Middle frontal gyrus (tissue), 1 donor: ENCODE measurements around the gene SEC24B.
"Not testable (repeated sequence)": the region's sequence is repeated elsewhere in the genome, so short reads cannot be mapped to it uniquely, and the experiment has no call there.

Experiments used
- DNase-seq: peaks from one replicate; pipeline ENCODE4 v3.0.0-alpha.2; 2015; ENCODE audit warnings: low spot score; ENCODE audit errors: extremely low spot score

Gene SEC24B

GRCh38 chr4:109499513-109499912, 65.9 kb downstream of the SEC24B start:
- DNase-seq = no peak

GRCh38 chr4:109506890-109507289, 73.3 kb downstream of the SEC24B start:
- no peak for DNase-seq

DNA sequence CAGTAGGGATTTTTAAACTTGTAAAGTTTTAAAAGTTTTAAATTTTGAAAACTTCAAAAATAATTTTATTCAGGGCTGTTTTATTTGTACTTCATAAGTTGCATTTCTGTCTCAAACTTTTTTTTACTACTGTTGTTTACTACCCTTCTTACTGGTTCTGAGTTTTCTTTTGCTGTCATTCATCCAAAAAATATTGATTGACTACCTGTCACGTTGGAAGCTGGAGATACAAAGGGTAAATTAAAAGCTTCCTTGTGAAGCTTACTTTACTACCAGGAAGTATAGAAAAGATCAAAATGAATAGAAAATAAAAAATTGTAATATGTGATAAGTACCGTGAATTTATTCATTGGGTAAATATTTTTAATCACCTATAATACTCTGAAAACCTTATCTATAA, 77.1 kb downstream of the SEC24B start:
- no peak for DNase-seq

DNA sequence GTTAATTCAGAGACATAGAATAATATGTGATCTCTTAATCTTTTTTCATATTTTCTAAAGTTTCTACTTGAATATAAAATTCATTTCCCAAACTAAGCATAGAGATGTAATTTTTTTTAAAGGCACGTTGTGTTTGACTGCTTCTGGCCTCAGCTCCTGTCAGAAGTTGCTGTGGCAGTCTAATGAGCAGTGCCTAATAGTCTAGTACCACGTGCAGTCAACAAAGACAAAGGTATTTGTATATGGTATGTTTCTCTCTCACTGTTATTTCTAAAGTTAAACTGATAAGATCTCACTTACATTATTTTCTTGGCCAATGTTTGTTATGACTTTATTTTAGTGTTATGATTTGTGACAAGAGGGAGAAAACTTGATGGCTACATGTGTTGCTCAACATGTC, 77.8 kb downstream of the SEC24B start:
- no peak for DNase-seq

GRCh38 chr4:109513368-109513767, 79.8 kb downstream of the SEC24B start:
- DNase-seq = not testable (repeated sequence)

DNA sequence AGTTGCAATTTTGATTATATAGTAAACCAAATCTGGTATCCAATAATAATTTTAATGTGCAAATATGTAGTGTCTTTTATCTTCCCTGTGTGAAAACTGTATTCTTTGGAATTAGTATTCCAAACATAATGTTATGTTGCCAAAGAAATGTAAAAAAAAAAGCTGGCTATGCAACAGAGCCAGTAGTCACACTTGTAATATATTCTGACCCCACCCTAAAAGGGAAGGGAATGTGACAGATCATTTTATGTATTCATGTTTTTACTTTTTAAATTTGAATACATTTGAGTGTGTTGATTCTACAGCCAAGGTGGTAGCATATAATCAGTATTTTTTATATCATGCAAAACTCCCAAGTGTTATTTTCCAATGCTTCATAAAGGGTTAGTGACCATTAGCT, 98.6 kb downstream of the SEC24B start:
- no peak for DNase-seq

DNA sequence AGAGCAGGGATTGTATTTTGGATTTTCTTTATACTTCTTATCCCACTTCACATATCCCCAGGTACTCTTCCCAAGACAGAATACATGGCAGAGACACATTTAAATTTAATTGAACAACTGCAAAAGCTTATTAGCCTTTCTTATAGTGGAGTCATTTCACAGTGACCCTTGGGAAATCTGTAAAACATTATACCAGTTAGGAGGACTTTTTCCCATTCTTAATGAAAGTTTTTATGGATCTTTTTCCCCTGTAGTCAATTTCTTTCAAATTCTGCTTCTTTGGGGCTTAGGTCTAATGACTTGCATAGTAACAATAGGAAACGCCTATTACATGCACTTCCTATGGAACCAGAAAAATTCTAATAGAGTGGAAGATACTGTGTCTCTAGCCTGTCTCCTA, 111.8 kb downstream of the SEC24B start:
- no peak for DNase-seq

- DNase-seq = no peak
These were observed 113.8 kb downstream of the SEC24B start for GRCh38 chr4:109547394-109547793.

DNA sequence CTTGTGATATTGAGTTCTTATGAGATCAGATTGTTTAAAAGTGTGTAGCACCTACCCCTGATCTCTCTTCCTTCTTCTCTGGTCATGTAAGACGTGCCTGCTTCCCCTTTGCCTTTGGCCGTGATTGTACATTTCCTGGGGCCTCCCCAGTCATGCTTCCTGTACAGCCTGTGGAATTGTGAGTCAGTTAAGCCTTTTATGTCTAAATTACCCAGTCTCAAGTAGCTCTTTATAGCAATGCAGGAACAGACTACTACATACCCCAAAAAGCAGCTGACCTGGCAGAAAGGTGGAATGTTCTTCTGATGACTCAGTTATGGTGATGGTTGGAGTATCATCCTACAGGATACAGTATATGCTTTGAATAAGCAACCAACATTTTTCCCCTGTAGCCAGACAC, 115.0 kb downstream of the SEC24B start:
- no peak for DNase-seq

- DNase-seq = no peak
These were observed 118.6 kb downstream of the SEC24B start for GRCh38 chr4:109552237-109552636.

- DNase-seq = no peak
These were observed 119.5 kb downstream of the SEC24B start for GRCh38 chr4:109553130-109553529.

DNA sequence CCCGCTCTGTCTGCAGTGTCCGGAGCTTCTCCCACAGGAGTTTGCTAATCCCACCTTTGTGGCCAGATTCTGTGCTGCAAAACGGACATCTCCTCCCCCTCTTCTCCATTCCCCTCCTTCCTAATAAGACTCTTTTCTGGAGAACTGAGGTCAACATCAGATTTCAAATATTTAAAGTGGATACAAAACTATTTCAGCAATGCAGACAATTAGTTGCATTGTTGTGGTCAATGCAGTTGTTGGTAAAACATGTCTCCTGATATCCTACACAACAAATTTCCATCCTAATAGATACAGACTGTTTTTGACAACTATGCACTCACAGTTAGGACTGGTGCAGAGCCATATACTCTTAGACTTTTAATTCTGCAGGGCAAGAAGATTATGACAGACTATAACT, 121.4 kb downstream of the SEC24B start:
- DNase-seq = no peak

- no peak for DNase-seq
These were observed 123.8 kb downstream of the SEC24B start for GRCh38 chr4:109557433-109557832.

DNA sequence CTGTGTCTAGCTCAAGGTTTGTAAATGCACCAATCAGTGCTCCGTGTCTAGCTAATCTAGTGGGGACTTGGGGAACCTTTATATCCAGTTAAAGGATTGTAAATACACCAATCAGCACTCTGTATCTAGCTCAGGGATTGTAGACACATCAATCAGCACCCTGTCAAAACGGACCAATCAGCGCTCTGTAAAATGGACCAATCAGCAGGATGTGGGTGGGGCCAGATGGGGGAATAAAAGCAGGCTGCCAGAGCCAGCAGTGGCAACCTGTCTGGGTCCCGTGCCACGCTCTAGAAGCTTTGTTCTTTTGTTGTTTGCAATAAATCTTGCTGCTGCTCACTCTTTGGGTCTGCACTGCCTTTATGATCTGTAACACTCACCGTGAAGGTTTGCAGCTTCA, 124.5 kb downstream of the SEC24B start:
- DNase-seq = not testable (repeated sequence)

DNA sequence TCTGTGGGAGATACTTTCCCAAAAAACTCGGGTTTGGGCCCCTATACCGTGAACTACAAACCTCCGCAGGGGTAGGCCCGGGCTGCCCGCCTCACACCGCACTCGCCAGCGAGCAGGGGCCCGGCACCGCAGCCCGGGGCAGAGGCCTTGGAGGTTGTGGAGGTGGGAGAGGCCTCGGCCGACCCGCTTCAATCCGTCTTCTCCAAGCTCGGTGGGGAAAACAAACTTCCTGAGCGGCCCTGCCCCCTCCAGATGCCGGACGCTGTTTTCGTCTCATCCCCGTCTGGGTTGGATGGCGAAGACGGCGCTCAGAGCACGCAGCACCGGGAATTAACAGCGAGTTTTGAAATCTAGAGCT, 126.0 kb downstream of the SEC24B start:
- DNase-seq = no peak

DNA sequence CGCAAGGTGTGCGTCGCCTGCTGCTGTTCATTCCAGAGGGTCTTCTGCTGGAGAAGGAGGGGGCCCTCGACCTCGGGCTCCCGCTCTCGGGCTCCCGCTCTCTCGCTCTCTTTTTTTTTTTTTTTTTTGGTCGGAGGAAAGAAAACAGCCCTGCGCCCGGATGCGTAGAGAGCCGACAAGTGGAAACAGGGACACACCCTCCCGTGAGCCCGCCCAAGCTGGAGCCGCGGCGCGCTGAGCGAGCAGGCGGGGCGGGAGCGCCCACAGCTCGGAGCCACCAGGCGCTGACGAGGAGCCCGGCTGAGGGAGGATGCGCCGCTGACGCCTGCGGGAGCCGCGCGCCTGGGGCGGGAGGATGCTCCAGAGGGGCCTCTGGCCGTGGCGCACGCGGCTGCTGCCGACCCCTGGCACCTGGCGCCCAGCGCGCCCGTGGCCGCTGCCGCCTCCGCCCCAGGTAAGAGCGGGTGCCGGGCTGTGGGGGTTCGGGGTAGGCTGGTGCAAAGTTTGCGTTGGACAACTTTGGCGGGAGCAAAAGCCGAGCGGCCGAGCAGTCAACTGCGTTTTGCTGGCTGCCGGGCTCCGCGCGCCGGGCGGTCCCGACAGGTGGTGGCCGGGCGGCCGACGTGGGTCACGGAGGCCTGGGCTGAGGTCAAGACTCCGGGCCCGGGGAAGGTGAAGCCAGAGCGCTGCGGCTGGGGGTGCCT, 126.5 kb downstream of the SEC24B start, which contains the start of gene MCUB:
Gene MCUB, plus strand, starts transcription at position 264 of the 704 bp plus-strand sequence. Its CDS starts 92 bp downstream, at position 356.
- DNase-seq = no peak

DNA sequence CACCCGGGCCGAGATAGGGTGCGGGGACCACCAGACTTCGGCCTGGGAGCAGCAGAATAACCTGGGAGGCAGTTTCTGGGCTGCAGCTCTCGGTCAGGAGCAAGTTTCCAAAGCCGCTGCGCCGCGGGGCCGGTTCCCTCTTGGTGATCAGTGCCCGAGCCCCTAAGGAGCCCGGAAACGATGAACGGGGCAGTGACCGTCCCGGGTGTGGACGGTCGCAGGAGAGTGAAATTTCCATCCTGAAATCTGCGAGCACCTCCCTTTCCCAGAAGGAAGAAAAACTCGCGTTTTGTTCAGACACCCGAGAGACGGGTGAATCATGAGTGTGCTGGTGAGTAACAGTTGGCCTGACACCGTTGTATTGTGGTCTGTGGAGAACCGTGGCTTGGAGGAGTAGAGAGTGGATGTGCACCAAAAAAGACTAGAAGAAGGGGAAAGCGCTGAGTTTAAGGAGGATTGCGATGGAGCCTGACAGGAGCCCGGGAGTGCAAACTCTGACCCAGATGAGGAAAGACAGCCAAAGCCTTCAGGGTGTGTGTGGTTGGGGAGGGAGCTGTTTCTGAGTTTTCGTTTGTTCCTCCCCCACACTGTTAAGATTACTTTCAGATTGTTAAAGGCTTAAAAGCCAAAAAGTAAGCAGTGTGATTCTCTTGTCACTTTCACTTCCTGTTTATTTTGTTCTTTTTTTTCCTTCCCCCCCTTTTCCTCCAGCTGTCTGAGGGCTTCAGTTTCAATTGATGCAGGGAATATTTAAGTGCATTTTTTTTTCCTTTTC, 127.3 kb downstream of the SEC24B start:
- no peak for DNase-seq

DNA sequence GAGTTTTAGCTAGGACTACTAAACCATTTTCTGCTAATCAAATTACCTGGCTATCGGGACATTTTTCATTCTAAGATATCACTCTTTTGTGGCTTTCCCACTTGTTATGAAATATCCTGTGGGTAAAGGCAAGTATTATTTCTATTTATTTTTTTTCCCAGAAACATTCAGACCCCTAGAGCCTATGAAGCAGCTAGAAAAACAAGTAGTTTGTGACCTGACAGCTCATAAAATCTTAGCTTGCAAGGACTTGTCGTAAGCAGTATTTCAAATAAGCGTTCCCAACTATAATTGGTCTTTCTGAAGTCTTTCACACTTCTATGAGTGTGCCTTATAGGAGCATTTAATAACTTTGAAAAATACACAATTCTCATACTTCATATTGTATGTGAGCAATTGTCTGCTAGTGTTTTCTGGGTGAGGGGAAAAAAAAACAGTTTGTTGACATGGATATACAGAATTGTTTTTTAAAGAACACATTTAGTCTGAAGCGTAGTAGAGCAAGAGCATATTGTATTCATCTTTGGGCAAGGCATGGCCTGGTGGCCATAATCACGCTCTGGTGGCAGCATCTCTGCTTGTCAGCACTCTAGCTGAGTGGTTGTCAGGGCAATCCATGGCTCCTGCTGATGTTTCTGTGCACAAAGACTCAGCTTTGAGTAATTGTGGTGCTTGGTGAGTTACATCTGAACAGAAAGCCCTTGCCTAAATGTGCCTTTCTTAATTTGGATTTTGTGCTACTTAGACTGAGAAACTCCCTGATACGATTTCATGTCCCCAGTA, 129.0 kb downstream of the SEC24B start:
- DNase-seq = no peak

- DNase-seq = no peak
These were observed 137.9 kb downstream of the SEC24B start for GRCh38 chr4:109571494-109571893.

DNA sequence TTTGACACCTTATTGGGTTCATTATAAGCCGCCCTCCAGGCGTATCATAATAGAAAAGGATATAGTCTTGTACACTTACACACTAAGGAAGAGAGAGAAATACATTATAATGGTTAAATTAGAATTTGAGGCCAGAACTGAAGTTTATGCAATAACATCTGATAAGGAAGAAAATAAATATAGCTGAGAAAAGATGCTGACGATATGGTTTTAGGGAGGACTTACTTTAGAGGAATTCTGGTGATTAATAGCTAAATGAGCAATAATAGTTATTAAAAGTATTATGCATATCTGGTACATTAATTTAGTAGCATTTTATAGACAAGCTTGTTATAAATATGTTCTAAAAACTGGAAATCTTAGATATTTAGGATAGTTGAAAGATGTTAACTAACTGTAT, 138.5 kb downstream of the SEC24B start:
- DNase-seq = no peak

- no peak for DNase-seq
These were observed 140.8 kb downstream of the SEC24B start for GRCh38 chr4:109574443-109574850.
